NCI-H2196 treated with DMSO at 0.1 percent for 48 hours (cell line): Measurements from ENCODE around the gene IP6K3.

Source experiments
- DNase-seq: peaks from one replicate; lab custom pipeline; 2025; ENCODE audit not compliant: unreplicated experiment; lab: John Stamatoyannopoulos, UW

IP6K3 gene

DNA sequence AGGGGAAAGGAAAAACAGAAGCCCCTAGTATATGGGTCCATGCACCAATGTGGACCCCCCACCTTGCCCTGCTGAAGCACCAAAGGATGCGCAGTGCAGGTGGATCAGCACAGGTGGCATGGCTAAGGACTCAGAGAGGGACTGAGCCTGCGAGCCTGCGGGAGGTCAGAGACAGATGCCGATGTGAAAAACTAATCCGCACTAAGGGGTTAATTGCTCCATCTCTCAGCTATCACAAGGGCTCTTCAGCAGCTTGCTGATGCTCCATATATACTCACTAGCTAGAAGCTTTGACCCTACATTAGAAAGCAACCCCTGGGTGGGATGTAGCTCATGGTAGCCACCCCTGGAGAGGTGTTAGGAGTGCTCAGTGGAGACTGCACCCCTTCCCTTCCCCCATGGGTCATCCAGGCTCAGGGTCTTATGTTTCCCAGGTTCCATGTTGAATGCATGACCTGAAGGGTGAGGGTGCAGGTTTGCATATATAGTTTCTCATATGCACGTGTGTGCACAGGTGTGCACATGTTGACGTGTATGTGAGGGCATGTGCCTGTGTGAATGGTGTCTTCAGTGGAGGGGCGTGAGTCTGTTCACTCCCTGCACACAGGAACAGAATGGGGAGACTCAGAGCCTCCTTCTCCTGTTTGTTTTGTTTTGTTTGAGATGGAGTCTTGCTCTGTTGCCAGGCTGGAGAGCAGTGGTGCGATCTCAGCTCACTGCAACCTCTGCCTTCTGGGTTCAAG lies 13.4 kb upstream of the IP6K3 start:
- no peak for DNase-seq

DNA sequence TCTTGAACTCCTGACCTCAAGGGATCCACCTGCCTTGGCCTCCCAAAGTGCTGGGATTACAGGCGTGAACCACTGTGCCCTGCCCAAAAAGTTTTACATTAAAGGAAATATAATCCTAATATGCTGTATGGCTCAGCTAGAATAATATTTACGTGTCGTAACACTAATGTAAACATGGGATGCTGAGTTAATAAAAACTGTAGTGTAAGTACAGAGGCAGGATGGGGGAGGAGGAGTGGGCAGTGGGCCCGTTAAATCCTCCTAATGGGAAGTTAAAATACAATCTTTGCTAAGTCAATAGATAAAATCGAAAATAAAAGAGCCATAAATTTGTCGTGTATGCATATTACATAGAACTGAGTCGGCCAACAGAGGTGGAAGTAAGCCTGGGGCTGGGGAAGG lies 12.1 kb upstream of the IP6K3 start:
- no peak for DNase-seq

DNA sequence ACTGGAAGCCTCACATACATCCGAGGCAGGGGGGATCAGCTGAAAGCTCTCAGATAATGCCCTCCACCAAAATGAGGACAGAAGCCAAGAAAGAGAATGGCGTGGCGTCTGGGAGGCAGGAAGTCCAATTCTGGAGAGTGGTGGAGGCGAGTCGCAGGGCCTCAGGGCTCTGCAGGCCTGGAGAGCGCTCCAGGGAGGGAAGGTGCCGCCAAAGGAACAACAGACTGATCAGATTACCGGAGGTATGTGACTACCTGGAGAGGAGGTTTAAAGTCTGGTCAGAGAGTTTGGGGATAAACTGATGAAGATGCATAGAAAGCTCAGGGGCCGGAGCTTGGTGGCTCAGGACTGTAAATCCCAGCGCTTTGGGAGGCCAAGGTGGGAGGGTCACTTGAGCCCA lies 11.2 kb upstream of the IP6K3 start:
- no peak for DNase-seq

DNA sequence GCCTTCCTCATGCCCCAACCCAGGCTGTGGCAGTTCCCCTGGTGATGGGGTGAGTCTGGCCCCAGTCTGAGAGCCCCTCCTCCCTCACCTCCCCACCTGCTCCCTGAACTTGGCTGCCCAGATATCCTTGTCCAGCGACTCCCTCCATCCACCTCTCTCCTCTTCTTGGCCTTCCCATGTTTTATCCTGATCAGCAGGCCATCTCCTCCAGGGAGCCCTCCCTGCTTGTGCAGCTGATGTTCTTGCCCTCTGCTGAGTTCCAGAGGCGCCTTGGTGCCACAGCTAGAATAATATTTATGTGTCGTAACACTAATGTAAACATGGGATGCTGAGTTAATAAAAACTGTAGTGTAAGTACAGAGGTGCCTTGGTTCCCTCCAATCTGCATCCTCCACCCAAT lies 10.4 kb upstream of the IP6K3 start:
- no peak for DNase-seq

DNA sequence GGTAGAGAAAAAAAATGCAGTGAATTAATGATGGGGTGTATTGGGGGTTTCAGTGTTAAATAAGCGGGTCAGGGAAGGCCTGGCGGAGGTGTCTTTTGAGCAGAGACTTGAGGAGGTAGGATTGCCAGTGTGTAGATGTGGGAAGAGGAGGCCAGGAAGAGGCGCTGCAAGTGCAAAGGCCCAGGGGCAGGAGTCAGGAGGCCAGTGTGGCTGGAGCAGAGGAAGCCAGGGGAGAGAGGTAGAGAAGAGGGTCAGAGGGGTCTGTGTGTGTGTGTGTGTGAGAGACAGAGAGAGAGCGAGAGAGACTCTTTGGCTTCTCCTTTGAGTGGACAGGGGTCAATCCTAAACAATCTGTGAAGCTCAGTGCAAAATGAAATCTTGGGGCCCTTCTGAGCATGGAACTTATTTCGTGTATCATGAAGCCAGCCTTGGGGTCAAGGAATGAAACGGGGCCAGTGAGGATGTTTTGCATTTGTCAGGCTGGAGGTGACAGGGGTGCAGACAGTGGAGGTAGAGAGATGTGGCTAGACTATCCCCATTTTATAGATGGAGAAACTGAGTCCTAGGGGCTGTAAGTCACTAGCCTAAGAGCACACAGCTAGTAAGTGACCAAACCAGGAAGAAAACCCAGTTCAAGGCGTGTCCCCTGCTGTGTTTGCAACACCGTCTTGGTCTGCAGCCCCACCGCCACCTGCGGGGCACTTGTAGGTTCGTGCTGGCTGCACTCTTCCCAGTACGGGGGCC lies 9.7 kb upstream of the IP6K3 start:
- no peak for DNase-seq

DNA sequence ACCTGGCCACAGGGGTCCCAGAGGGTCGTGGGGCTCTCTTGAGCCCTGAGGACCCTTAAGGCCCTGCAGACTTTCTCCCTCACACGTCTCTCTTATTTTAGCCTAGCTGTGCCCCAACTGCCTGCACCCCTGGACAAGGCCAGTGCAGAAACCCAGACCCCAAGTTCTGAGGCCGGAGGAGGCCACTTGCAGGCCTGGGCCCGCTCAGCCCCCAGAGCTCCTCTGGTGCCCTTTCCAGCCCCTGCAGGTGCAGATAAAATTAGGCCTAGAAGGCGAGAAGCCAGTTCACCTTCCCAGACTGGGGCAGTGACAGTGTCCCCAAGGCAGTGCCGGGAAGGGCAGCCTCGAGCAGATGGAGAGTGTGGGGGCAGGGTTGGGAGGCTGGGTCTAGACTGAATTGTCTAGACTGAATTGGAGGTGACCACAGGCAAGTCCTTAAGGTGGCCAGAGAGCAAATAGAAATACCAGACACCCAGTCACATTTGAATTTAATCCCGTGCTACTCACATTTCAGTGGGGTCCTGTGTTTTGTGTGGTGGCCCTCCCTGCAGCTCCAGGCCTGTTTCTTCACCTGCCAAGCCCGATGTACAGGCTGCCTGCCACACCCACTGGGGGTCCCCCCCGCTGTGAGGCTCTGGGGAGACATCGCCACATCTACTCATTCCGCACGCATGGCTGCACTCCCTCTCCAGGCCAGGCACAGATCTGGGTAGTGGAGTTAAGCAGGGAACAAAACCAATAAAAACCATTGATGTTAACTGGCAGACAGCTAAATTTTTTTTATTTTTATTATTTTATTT lies 8.6 kb upstream of the IP6K3 start:
- peak; percentile 45 for DNase-seq

DNA sequence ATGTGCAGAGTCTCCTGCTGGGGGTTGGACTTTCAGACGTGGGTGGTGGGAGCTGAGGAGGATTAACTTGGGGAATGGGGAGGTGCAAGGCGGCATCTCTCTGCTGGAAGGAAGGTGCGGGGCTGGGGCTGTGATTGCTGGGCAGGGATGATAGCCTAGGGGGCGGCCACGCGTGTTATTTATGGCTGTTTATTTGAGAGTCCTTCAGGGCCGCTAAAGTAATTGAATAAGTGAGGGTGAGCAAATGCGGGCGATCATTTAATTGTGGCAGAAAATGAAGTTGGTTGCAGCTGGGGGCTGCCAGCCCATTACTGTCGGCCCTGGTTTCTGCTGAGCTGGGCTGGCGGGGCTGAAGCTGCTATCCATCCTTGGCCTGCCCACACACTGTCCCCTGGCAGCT lies 7.5 kb upstream of the IP6K3 start:
- no peak for DNase-seq

DNA sequence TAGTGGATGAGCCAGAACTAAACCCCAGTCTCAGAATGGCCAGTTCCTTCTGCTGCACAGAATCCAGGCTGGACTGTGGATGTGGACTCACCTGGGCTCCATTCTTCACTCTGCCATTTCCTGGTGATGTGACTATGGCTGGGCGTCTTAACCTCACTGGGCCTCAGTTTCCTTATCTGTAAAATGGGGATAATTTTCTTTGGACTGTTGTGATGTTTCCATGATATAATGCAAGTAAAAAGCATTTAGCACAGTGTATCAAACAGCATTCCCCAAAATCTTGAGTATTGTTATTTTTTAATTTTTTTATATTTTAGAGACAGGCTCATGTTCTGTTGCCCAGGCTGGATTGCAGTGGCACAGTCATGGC lies 5.9 kb upstream of the IP6K3 start:
- DNase-seq: no peak

DNA sequence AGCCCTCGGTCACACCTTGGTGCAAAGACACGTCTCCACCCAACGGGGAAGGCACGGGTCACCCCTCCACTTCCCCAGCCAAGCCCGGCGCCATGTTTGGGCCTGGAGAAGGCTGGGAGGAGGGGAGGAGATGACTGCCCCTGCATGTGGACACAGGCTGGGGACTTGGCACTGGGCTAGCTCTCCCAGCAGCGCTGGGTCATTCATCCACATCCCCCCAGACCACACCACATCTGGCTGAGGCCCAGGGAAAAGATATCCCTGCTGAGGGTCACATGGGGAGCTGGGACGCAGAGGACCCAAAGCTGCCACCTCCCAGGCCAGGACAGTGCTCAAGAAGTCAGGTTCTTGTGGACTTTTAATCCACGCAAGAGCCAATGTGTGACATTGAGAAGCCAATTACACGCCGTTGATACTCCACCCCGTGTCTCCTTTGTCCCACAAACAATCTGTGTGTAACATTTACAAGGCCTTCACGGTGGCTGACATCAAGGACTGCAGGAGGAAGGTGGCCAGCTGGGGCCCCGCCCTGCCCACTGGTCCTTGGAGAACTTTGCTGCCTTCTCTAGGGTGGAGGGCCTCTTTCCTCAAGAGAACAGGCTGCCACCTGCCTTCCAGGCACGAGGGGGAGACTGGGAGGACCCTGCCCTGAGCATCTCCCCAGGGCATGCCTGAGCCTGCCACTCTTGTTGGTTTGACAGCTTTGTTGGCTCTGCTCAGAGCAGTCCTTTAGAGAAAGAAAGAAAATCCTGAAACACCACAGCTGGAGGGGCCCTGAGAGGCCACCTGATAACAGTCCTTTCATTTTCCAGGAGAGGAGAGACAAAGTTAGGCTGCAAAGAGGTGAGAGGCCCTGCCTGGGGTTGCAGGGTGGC lies 5.3 kb upstream of the IP6K3 start:
- DNase-seq: peak; percentile 38

DNA sequence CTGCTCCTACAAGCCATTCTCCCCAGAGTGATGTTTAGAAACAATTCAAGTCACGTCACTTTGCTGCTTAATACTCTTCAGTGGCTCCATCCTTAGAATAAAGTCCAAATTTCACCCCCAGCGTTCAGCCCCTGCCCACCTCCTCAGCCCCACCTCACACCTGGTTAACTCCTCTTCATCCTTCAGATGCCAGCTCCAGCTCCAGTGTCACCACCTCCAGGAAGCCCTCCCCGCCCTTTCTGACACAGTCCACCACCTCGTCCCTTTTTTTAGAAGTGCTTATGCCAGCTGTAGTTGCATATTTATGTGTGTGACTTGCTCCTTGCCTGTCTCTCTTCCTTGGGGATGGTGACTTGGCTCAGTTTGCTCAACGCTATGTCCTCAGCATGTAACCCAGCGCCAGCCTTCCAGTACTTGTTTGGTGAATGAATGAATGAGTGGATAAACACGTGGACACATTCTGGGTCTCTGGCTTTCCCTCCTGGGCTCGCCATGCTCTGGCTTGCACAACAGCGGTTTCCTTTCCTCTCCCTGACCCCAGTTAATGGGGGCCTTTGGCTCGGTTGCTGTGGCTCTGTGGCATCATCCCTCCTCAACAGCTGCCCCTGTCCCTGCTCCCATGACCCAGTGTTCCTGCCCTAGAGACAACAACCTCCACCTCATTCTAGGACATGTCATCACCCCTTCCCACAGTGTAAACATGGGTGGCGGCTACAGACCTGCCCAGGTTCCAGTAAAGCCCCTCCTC lies 3.7 kb upstream of the IP6K3 start:
- DNase-seq: no peak

DNA sequence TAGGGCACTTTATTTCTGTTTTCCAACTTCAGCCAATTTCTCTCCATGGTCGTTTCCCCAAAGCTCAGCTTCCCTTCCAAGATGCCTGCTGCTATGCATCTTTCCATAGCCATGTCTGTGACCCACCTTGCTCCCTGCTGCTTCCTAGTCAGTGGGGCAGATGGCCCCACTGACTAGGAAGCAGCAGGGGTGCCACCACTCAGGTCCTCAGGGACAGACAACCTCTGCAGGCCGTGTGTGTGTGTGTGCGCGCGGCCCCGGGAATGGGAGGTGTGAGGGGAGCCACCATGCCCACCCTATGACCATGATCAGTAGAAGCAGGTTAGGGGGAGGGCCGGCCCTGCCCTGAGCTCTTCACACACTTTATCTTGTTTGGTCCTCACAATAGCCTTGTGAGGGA lies 2.7 kb upstream of the IP6K3 start:
- no peak for DNase-seq

DNA sequence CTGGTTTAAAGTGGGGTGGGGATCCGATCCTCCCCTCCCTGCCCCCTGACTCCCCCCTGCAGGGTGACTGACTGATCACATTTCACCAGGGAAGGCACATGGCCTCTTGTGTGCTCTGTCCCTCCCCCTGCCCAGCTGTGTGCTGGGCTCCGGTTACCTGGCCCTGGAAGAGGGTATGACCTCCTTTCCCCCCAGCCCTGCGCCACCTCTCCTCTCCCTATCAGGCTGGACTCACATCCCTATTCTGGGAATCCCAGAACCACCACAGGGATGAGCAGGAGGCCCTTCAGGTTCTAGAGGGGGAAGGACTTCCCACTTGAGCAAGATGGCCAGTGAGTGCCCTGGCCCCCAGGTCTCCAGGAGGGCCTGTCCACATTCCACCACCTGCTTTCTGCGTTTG lies 2.1 kb upstream of the IP6K3 start:
- DNase-seq: peak; percentile 17

DNA sequence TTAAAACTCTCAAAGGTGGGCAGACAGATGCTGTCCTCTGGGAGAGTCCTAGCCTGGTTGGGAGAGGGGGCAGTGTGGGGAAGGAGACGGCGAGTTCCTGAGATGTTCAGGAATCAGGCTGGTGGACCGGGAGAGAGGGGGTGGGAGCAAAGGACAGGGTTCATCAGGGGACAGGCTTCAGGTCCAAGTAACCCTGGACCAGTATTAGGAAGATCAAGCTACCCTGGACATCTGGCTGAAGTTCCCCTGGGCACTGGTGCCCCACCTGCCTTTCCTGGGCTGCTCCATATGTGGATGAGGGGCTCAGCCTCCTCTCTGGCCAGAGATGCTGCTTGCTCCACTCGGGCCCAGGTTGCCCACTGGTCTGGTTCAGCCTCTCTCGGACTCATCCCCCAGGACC lies 1.1 kb upstream of the IP6K3 start:
- DNase-seq: no peak

DNA sequence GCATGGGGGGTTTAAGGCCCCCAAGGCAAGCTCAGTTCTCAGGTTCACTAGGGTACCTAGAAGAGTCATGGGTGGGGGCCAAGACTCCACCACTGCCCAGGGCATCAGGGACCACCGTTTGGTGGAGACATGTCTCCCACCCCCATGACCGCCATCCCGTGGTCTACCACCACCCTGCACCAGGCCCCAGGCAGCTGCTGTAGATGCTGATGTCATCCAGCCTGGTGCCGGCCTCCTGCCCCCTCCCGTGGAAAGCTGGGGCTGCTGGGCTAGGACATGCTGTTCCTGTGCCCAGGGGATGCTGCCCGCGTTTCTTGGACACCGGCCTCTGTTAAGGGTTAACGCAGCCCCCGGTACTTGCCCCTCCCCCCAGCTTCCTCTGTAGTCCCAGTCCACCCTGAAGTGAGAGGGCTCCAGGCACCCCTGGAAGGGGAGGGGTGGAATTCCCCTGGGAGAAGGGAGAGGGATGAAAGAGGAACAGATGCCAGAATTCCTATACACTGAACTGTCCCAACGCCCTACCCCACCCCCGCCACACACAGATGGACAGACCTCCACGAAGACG lies 587 bp downstream of the IP6K3 start:
- DNase-seq: no peak

DNA sequence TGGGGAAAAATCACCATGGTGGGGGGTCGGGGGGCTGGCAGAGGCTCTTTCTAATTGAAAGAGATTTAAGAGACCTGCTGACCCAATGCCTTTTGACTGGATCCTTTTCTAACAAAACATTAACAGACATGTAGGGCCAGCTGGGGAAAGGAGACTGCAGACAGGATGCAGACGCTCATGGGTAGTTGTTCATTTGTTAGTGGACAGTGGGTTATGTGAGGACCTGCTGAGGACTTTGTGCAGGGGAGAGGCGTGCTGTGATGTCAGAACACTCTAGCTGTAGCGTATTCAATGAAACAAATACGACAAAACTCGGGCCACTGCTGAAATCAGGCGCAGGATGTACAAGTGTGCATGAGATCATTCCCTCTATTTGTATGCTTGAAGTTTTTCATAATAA lies 1.2 kb downstream of the IP6K3 start:
- no peak for DNase-seq

DNA sequence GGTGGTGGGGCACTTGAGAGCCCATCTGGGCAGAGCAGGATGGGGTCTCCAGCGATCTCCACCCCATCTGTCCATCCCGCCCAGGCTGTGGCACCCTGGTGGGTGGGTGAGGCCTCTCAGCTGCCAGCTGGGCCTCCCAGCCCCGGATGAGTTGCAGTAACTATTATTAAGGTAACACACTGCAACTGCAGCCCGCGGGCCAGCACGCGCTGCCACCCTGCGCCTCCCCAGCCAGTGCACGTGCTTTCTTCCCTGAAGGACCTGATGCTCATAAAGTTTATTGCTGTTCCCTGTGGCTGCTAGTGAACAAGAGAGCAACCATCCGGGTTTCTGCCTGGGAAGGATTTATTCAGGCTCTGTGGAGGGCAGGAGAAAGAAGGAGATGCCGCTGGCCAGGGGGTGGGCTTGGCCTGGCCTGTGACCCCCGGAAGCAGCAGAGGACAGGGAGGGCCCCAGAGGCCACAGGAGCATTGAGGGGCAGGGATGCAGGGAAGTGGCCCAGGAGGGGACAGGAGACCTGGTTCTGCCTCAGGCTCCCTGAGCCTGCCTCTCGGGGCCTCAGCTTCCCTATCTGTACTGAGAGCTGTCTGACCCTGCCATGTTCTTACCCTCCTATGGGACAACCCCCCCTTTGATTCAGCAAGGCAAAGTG lies 1.7 kb downstream of the IP6K3 start:
- peak; percentile 15 for DNase-seq

DNA sequence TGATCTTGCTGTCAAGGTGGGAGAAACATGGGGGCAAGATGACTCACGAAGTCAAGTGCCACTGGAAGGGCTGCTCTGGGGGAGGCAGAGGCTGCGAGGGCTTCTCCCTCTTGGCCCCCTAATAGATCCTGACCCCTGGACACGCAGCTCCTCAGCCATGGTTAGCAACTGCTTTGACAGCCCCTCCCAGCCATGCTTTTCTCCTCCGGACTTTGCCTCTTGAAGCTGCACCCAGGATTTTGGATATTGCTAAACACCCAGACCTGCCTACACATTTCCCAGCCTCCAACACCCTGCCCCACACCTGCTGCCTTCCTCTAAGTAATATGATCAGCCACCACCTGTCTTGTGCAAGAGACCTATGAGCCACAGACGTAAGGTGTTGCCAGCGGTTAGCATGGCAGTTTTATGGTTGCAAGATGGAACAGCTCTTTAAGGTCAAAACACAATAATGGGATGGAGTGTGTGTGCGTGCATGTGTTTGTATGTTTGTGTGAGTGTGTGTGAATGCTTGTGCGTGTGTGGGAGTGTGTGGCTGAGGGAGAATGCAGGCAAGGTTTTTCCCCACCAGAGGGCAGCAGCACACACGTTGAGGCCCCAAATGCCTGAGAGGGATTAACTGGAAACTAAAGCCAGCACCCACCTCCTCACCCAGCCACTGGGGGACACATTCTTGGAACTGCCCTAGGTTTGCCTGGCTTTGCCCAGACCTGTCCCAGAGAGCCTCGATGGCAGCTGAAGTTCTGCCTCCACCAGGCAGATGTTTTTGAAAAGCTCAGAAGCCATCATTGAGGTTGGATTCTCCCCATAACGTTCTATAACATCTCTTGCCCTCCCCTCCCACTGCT lies 2.5 kb downstream of the IP6K3 start:
- DNase-seq: peak; percentile 94

DNA sequence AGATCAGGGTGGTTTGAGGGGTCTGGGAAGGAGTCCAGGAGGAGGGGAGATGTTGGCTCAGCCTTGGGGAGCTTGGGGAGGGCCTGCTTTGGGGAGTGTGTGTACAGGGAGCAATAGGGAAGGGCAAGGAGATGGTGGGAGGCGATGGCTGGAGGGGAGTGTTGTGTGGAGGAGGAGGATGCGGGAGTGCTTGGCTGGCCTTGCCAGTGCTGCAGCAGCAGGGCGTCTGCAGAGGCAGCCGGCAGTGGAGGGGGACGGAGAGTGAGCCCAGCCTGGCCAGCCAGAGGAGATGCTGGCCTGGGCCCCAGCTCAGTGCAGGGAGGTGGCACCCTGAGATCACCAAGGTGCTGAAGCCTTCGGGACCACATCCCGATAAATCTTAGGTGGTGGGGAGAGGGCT lies 3.9 kb downstream of the IP6K3 start:
- DNase-seq: no peak

DNA sequence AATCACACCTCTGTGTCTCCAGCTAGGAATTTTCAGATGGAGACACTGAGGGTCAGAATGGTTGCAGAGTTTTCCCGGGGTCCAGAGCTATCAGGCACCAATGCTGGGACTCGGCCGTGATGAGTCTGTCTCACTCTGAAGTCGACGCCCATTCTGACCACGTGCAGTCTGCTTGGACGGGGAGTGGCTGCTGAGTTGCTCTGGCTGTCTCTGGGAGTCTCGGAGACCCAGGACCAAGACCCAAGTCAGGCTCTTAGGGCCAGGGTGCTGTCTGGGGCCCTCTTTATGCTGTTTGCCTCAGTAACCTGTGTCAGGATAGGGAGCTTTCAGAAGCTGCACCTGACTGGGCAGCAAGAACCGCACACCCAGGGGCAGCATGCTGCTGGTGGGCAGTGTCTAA lies 4.6 kb downstream of the IP6K3 start:
- DNase-seq: no peak
